ENCODE data around the gene CWC25. TPM values are rescaled to one million over a fixed set of nuclear protein-coding genes. Genes with fewer than 3 reads are reported as not detected.

CWC25 gene
- total and polyA plus RNA-seq, 2 of the 13 experiments (the other 11 are each of a cell fraction or from before 2014, with no cell fraction given), result 15.6 to 22.7 TPM

DNA sequence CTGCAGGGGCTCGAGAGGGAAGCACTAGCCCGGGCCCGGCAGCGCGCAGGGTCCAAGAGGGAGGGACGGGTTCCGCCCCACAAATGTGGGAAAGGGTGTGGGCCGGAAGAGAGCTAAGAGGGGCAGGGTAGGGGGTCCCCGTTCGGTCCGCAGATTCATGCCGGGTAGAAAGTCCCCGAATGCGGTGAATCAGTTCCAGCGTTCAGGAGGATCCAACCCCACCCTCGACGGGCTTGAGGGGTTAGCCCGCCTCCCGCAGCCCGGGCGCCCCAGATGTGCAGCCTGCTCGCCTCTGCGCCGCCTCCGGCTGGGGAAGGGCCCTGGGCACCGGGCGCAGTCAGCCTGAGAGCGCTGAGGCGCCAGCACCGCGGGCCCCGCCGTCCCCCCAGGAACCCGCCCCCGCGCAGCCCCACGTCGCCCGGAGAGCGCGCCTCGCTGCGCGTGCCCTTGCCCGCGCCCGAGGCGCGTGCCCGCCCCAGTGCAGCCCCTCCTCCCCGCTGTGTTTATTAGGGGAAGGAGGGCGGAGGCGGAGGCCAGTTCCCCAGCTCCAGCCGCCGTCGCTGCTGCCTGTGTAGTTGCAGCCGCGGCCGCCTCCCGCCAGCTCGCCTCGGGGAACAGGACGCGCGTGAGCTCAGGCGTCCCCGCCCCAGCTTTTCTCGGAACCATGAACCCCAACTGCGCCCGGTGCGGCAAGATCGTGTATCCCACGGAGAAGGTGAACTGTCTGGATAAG lies 44.6 kb upstream of the CWC25 start, which contains the start of gene LASP1 (continued):
- TF ChIP-seq, protein P1, sequence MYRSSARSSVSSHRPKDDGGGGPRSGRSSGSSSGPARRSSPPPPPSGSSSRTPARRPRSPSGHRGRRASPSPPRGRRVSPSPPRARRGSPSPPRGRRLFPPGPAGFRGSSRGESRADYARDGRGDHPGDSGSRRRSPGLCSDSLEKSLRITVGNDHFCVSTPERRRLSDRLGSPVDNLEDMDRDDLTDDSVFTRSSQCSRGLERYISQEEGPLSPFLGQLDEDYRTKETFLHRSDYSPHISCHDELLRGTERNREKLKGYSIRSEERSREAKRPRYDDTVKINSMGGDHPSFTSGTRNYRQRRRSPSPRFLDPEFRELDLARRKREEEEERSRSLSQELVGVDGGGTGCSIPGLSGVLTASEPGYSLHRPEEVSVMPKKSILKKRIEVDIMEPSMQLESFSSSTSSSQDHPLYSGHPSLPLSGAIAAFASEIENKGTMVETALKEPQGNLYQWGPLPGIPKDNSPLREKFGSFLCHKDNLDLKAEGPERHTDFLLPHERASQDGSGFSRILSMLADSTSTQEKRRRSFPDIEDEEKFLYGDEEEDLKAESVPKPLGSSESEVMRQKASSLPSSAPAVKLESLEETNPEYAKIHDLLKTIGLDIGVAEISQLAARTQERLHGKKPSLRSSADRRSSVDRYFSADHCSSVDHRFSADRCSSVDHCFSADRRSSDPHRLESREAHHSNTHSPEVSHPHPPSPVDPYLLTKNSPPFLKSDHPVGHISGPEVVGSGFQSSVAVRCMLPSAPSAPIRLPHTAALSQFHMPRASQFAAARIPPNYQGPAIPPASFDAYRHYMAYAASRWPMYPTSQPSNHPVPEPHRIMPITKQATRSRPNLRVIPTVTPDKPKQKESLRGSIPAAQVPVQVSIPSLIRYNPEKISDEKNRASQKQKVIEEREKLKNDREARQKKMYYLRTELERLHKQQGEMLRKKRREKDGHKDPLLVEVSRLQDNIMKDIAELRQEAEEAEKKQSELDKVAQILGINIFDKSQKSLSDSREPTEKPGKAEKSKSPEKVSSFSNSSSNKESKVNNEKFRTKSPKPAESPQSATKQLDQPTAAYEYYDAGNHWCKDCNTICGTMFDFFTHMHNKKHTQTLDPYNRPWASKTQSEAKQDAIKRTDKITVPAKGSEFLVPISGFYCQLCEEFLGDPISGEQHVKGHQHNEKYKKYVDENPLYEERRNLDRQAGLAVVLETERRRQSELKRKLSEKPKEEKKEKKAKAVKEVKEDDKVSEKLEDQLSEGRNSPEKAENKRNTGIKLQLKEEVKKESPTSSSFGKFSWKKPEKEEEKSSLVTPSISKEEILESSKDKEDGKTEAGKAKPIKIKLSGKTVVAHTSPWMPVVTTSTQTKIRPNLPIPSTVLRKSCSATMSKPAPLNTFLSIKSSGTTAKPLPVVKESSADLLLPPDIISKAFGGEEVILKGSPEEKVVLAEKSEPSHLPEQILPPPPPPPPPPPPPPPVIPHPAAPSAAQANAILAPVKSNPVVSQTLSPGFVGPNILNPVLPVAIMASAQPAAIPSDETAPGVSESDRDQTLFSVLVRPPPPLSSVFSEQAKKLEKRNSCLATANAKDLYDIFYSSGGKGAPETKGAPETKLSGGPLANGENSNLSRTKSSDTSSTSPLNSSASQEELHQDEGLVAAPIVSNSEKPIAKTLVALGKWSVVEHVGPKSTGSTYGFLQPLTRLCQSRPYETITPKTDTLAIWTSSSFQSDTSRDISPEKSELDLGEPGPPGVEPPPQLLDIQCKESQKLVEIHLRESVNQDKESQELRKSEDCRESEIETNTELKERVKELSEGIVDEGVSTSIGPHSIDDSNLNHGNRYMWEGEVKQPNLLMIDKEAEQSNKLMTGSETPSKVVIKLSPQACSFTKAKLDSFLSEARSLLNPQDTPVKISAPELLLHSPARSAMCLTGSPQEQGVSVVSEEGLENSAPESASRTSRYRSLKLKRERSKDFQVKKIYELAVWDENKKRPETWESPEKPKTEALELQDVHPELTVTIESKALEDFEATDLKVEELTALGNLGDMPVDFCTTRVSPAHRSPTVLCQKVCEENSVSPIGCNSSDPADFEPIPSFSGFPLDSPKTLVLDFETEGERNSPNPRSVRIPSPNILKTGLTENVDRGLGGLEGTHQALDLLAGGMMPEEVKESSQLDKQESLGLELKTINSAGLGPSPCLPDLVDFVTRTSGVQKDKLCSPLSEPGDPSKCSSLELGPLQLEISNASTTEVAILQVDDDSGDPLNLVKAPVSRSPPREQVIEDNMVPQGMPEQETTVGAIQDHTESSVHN (CRISPR knock-in tag; IDR thresholded peaks at IDR 0.05), result peak; percentile 76; the same call in 1 of the 2 replicates
- TF ChIP-seq ZNF33B (CRISPR knock-in tag; IDR thresholded peaks at IDR 0.05) (no peak), SRY (CRISPR knock-in tag; IDR thresholded peaks at IDR 0.05) (peak; percentile 78), SRSF1 (optimal IDR thresholded peaks at IDR 0.05; ENCODE audit: low read depth, low read length) (no peak), ZNF761 (CRISPR knock-in tag; conservative IDR thresholded peaks at IDR 0.05) (peak; percentile 9; the same call in 1 of the 2 replicates), ZNF446 (CRISPR knock-in tag; IDR thresholded peaks at IDR 0.05) (no peak)
- TF ChIP-seq, protein P2, sequence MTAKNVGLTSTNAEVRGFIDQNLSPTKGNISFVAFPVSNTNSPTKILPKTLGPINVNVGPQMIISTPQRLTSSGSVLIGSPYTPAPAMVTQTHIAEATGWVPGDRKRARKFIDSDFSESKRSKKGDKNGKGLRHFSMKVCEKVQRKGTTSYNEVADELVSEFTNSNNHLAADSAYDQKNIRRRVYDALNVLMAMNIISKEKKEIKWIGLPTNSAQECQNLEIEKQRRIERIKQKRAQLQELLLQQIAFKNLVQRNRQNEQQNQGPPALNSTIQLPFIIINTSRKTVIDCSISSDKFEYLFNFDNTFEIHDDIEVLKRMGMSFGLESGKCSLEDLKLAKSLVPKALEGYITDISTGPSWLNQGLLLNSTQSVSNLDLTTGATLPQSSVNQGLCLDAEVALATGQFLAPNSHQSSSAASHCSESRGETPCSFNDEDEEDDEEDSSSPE (CRISPR knock-in tag; IDR thresholded peaks at IDR 0.05), result no peak; the same call in 1 of the 2 replicates
- TF ChIP-seq, protein P3, sequence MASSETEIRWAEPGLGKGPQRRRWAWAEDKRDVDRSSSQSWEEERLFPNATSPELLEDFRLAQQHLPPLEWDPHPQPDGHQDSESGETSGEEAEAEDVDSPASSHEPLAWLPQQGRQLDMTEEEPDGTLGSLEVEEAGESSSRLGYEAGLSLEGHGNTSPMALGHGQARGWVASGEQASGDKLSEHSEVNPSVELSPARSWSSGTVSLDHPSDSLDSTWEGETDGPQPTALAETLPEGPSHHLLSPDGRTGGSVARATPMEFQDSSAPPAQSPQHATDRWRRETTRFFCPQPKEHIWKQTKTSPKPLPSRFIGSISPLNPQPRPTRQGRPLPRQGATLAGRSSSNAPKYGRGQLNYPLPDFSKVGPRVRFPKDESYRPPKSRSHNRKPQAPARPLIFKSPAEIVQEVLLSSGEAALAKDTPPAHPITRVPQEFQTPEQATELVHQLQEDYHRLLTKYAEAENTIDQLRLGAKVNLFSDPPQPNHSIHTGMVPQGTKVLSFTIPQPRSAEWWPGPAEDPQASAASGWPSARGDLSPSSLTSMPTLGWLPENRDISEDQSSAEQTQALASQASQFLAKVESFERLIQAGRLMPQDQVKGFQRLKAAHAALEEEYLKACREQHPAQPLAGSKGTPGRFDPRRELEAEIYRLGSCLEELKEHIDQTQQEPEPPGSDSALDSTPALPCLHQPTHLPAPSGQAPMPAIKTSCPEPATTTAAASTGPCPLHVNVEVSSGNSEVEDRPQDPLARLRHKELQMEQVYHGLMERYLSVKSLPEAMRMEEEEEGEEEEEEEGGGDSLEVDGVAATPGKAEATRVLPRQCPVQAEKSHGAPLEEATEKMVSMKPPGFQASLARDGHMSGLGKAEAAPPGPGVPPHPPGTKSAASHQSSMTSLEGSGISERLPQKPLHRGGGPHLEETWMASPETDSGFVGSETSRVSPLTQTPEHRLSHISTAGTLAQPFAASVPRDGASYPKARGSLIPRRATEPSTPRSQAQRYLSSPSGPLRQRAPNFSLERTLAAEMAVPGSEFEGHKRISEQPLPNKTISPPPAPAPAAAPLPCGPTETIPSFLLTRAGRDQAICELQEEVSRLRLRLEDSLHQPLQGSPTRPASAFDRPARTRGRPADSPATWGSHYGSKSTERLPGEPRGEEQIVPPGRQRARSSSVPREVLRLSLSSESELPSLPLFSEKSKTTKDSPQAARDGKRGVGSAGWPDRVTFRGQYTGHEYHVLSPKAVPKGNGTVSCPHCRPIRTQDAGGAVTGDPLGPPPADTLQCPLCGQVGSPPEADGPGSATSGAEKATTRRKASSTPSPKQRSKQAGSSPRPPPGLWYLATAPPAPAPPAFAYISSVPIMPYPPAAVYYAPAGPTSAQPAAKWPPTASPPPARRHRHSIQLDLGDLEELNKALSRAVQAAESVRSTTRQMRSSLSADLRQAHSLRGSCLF (CRISPR knock-in tag; IDR thresholded peaks at IDR 0.05; ENCODE audit: borderline replicate concordance), result no peak
- TF ChIP-seq, protein P4, sequence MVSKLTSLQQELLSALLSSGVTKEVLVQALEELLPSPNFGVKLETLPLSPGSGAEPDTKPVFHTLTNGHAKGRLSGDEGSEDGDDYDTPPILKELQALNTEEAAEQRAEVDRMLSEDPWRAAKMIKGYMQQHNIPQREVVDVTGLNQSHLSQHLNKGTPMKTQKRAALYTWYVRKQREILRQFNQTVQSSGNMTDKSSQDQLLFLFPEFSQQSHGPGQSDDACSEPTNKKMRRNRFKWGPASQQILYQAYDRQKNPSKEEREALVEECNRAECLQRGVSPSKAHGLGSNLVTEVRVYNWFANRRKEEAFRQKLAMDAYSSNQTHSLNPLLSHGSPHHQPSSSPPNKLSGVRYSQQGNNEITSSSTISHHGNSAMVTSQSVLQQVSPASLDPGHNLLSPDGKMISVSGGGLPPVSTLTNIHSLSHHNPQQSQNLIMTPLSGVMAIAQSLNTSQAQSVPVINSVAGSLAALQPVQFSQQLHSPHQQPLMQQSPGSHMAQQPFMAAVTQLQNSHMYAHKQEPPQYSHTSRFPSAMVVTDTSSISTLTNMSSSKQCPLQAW (CRISPR knock-in tag; IDR thresholded peaks at IDR 0.05), result peak; percentile 65
- TF ChIP-seq, protein P5, sequence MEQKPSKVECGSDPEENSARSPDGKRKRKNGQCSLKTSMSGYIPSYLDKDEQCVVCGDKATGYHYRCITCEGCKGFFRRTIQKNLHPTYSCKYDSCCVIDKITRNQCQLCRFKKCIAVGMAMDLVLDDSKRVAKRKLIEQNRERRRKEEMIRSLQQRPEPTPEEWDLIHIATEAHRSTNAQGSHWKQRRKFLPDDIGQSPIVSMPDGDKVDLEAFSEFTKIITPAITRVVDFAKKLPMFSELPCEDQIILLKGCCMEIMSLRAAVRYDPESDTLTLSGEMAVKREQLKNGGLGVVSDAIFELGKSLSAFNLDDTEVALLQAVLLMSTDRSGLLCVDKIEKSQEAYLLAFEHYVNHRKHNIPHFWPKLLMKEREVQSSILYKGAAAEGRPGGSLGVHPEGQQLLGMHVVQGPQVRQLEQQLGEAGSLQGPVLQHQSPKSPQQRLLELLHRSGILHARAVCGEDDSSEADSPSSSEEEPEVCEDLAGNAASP (CRISPR knock-in tag; IDR thresholded peaks at IDR 0.05; ENCODE audit: borderline replicate concordance), result 0 out of 2 replicates have a peak, but pooled peaks have one; percentile 38

All from HepG2 (cell line).